Left ventricle myocardium inferior (tissue), 1 donor: ENCODE measurements around the gene TCERG1L. TPM values are rescaled to one million over a fixed set of nuclear protein-coding genes. Genes with fewer than 3 reads are reported as not detected.
"Not testable (repeated sequence)": the region's sequence is repeated elsewhere in the genome, so short reads cannot be mapped to it uniquely, and the experiment has no call there.

Experiments
- DNase-seq: peaks from one replicate; pipeline ENCODE4 v3.0.0-alpha.2; 2020
- H3K27ac ChIP-seq: fragments of 200-600 bp; replicated peaks from 2 replicates; pipeline ENCODE4 v1.8.0; 2021
- H3K27me3 ChIP-seq: fragments of 200-600 bp; 2 replicates; pipeline ENCODE4 v1.8.0; 2021; ENCODE audit warnings: low read depth
- H3K36me3 ChIP-seq: fragments of 200-600 bp; 2 replicates; pipeline ENCODE4 v1.8.0; 2021
- H3K4me1 ChIP-seq: fragments of 200-600 bp; 2 replicates; pipeline ENCODE4 v1.8.0; 2021
- H3K4me3 ChIP-seq: fragments of 200-600 bp; 2 replicates; pipeline ENCODE4 v1.8.0; 2021; ENCODE audit warnings: mild to moderate bottlenecking, moderate library complexity
- H3K9me3 ChIP-seq: fragments of 200-600 bp; replicated peaks from 2 replicates; pipeline ENCODE4 v1.8.0; 2021
- intact Hi-C: fragments of 100-400 bp; cut with micrococcal nuclease; formaldehyde crosslinking; loops from one replicate; pipeline ENCODE4 v1.11.0; 2022
- total RNA-seq: library from RNA; stranded (reverse); fragmentation: NEBNext Ultra II Directional; extraction: Animal tissue kit (Norgen Biotek cat#: 25700); gene quantifications from one replicate; pipeline ENCODE4 v1.2.1, GENCODE V29; 2021
- TF ChIP-seq, protein P1 (sequence below): fragments of 200-600 bp; IDR thresholded peaks from 2 replicates; pipeline ENCODE4 v1.8.0; 2021; ENCODE audit warnings: antibody characterized with exemption, mild to moderate bottlenecking, borderline replicate concordance
- donor health status: DM: no; HTN: yes; CAD: no; lungs with severe emphysema.

Gene TCERG1L
- total RNA-seq, 1 donor from 2014 or later: not detected

DNA sequence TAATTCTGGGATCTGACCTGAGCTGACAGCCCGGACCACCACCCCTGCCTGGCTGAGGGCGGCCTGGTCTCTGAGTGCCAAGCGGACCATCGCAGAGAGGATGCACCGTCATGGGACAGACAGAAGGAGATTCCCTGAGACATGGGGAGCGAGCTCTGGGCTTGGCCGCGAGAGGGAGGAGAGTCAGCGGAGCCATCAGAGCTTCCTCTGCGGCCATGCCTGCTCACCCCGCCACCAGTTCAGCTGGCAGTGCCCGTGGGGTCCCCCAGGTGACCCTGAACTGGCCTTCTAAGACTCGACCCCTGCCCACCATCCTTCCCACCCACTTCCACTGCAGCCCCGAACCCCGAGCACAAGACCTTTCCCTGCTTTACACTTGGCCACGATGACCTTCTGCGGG is 152.8 kb downstream of the TCERG1L start:
- Histone ChIP-seq H3K4me1 (no peaks in the 10 kb centered on the region), H3K27ac (no peak overlapping the region), H3K36me3 (no peaks in the 10 kb centered on the region), H3K4me3 (no peak overlapping the region), H3K9me3 (no peaks in the 10 kb centered on the region), H3K27me3 (peaks cover 98% of the 10 kb centered on the region)
- DNase-seq: no peak
- intact Hi-C loops: no loop called here
- TF ChIP-seq, protein P1, sequence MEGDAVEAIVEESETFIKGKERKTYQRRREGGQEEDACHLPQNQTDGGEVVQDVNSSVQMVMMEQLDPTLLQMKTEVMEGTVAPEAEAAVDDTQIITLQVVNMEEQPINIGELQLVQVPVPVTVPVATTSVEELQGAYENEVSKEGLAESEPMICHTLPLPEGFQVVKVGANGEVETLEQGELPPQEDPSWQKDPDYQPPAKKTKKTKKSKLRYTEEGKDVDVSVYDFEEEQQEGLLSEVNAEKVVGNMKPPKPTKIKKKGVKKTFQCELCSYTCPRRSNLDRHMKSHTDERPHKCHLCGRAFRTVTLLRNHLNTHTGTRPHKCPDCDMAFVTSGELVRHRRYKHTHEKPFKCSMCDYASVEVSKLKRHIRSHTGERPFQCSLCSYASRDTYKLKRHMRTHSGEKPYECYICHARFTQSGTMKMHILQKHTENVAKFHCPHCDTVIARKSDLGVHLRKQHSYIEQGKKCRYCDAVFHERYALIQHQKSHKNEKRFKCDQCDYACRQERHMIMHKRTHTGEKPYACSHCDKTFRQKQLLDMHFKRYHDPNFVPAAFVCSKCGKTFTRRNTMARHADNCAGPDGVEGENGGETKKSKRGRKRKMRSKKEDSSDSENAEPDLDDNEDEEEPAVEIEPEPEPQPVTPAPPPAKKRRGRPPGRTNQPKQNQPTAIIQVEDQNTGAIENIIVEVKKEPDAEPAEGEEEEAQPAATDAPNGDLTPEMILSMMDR: no peak

- Histone ChIP-seq H3K27me3 (peaks cover 98% of the 10 kb centered on the region), H3K36me3 (no peaks in the 10 kb centered on the region), H3K4me3 (no peak overlapping the region), H3K4me1 (no peaks in the 10 kb centered on the region), H3K27ac (no peak overlapping the region), H3K9me3 (peaks cover 5% of the 10 kb centered on the region)
- intact Hi-C loops: no loop called here
- TF ChIP-seq, protein P1: no peak
- DNase-seq: no peak
These were observed 153.6 kb downstream of the TCERG1L start for GRCh38 chr10:131157899-131158298.

- no peak overlapping the region for H3K4me3 ChIP-seq
- DNase-seq: no peak
- intact Hi-C loops: no loop called here
These were observed 155.7 kb downstream of the TCERG1L start for GRCh38 chr10:131155876-131156230.

DNA sequence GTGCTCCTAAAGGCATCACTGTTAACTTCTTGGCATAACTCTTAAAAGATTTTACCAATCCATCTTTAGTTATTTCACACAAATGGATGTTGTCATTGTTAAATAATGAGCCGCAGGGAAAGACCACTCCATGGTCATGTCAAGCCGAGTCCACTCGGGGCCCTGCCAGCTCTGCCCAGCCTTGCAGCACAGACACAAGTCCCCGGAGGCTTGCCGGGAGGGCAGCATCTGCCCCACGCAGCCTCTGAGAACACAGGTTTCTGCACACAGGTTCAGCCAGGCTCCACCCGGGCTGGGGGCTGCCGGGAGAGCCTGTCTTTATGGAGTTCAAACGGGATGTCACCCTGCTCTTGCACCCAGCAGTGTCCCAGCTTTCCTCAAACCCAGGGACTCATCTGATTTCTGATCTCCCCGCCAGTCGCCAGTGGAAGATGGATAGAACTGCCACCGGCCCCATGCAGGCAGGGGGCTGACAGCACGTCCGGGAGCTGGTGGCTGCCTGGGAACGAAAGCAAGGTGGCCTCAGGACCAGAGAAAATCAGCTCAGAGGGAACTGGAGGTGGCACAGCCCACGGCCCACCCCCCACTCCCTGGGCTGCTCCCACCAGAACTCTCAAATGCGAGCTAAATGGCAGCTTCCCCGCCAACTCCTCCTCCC is 156.2 kb downstream of the TCERG1L start:
- Histone ChIP-seq H3K27me3 (peaks cover 86% of the 10 kb centered on the region), H3K9me3 (peaks cover 23% of the 10 kb centered on the region), H3K4me3 (no peak overlapping the region), H3K4me1 (no peaks in the 10 kb centered on the region), H3K27ac (no peak overlapping the region), H3K36me3 (no peaks in the 10 kb centered on the region)
- intact Hi-C loops: no loop called here
- TF ChIP-seq, protein P1: no peak
- no peak for DNase-seq

More at GRCh38 chr10:131155876-131156230, 155.7 kb downstream of the TCERG1L start:
- H3K27ac ChIP-seq: no peak overlapping the region
- H3K36me3 ChIP-seq: no peaks in the 10 kb centered on the region
- H3K9me3 ChIP-seq: peaks cover 23% of the 10 kb centered on the region
- no peaks in the 10 kb centered on the region for H3K4me1 ChIP-seq
- TF ChIP-seq, protein P1: no peak
- H3K27me3 ChIP-seq: peaks cover 91% of the 10 kb centered on the region

DNA sequence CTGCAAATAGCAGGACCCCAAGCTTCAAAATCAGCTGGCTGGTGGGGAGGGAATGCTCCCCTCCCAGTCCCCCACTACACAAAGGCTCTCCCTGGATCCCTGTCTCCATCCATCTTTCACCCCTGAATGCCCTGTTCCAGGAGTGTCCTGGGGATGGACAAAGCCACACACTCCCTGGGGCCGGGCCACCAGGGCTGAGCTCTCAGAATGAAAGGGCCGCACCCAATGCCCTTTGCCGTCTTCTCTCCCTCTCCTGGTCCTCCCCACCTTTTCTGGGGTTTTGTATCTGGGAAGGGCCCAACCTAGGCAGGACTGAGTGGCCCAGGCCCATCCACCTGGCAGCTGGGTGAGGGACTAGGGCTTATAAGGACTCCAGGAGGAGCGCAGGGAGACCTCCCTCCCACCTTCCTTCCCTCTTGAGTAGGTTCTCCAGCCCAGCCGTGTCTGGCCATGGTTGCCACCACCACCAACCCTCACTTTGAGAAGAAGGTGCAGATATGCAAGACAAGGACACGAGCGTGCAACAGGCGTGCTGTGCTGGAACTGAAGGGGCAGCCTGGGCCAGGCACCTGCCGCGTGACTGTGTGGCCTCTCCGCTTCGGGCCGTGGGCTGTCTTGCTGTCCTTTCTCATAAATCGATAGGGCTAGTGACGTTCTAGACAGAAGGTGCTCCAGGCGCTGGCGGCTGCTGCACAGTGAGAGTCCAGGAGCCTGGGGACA is 157.1 kb downstream of the TCERG1L start:
- DNase-seq: no peak
- TF ChIP-seq, protein P1: no peak
- Histone ChIP-seq H3K36me3 (no peaks in the 10 kb centered on the region), H3K4me1 (no peaks in the 10 kb centered on the region), H3K4me3 (no peak overlapping the region), H3K27ac (no peak overlapping the region), H3K9me3 (peaks cover 23% of the 10 kb centered on the region), H3K27me3 (peaks cover 77% of the 10 kb centered on the region)
- intact Hi-C loops: no loop called here

GRCh38 chr10:131152456-131152855 is 159.1 kb downstream of the TCERG1L start:
- intact Hi-C loops, H3K27ac ChIP-seq, DNase-seq, H3K4me3 ChIP-seq, H3K36me3 ChIP-seq, H3K4me1 ChIP-seq: not testable (repeated sequence)
- H3K9me3 ChIP-seq: peaks cover 23% of the 10 kb centered on the region
- H3K27me3 ChIP-seq: peaks cover 72% of the 10 kb centered on the region
